ENCODE data around the gene MITF. TPM values are rescaled to one million over a fixed set of nuclear protein-coding genes. Genes with fewer than 3 reads are reported as not detected.

The MITF gene
- polyA plus RNA-seq, 1 donor (not counting 4 experiments of a cell fraction or from before 2014, with no cell fraction given), result 2.7 TPM

- Histone ChIP-seq H3K4me1 (ENCODE audit: control insufficient read depth, extremely low read depth, insufficient read depth, low read length) (no peaks in the 10 kb centered on the region), H3K4me2 (ENCODE audit: control insufficient read depth, extremely low read depth, insufficient read depth, low read depth, low read length) (no peak overlapping the region), H3K9ac (ENCODE audit: control insufficient read depth, extremely low read depth, insufficient read depth, low read length) (no peak overlapping the region), H4K20me1 (ENCODE audit: control insufficient read depth, extremely low read depth, insufficient read depth, low read length) (no peaks in the 10 kb centered on the region), H3K36me3 (ENCODE audit: control insufficient read depth in 2 of 2, extremely low read depth in 1 of 2, insufficient read depth in 2 of 2, low read length in 2 of 2) (no peaks in the 10 kb centered on the region), H3K9me3 (ENCODE audit: control insufficient read depth, low read depth, low read length) (no peaks in the 10 kb centered on the region), H3K79me2 (ENCODE audit: control insufficient read depth, insufficient read depth, low read length) (no peaks in the 10 kb centered on the region), H3K27me3 (ENCODE audit: control insufficient read depth, extremely low read depth, insufficient read depth, low read length) (no peaks in the 10 kb centered on the region), H3K27ac (ENCODE audit: control insufficient read depth, insufficient read depth, low read length) (no peak overlapping the region), H3K4me3 (ENCODE audit: control insufficient read depth in 2 of 3, extremely low read depth in 1 of 3, insufficient read depth in 2 of 3, low read depth in 1 of 3, low read length in 3 of 3) (no peak overlapping the region), H2AFZ (ENCODE audit: control insufficient read depth, low read length) (no peak overlapping the region), H3K9me1 (ENCODE audit: control insufficient read depth, extremely low read depth, insufficient read depth, low read length) (no peaks in the 10 kb centered on the region)
- dilution Hi-C loops (cut with MboI; ENCODE audit: extremely low pct_ligation_motif_present, low sequenced_read_pairs), result no loop called here
- TF ChIP-seq, protein P1, sequence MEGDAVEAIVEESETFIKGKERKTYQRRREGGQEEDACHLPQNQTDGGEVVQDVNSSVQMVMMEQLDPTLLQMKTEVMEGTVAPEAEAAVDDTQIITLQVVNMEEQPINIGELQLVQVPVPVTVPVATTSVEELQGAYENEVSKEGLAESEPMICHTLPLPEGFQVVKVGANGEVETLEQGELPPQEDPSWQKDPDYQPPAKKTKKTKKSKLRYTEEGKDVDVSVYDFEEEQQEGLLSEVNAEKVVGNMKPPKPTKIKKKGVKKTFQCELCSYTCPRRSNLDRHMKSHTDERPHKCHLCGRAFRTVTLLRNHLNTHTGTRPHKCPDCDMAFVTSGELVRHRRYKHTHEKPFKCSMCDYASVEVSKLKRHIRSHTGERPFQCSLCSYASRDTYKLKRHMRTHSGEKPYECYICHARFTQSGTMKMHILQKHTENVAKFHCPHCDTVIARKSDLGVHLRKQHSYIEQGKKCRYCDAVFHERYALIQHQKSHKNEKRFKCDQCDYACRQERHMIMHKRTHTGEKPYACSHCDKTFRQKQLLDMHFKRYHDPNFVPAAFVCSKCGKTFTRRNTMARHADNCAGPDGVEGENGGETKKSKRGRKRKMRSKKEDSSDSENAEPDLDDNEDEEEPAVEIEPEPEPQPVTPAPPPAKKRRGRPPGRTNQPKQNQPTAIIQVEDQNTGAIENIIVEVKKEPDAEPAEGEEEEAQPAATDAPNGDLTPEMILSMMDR (optimal IDR thresholded peaks at IDR 0.05 in 1 of 3, IDR thresholded peaks at IDR 0.05 in 1 of 3, conservative IDR thresholded peaks at IDR 0.05 in 1 of 3; ENCODE audit: extremely low read depth in 1 of 3, insufficient read depth in 2 of 3, low read length in 3 of 3), result no peak
- TF ChIP-seq EZH2 (IDR thresholded peaks at IDR 0.05; ENCODE audit: low read length), result no peak
- no peak for DNase-seq (ENCODE audit: low read depth, low spot score)
- FAIRE-seq, result no peak
Observed at GRCh38 chr3:69749461-69749860, 10.2 kb downstream of the MITF start.

DNA sequence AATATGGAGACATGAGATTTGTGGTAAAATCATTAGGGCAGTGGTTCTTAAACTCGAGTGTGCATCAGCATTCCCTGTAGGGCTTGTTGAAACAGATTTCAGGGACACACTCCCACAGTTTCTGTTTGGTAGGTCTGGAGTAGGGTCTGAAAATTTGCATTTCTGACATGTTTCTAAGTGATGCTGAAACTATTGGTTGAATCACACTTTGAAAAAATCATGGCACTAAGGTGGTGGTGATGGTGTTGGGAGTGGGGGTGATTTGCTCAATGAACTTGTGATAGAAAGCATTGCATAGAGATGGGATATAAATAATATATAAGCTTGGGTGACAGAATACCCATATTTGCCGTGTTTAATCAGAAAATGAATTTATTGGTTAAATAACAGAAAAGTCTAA is 11.3 kb downstream of the MITF start:
- no peak overlapping the region for H3K9ac ChIP-seq (ENCODE audit: control insufficient read depth, extremely low read depth, insufficient read depth, low read length)
- H3K79me2 ChIP-seq (ENCODE audit: control insufficient read depth, insufficient read depth, low read length), result no peaks in the 10 kb centered on the region
- no peak for FAIRE-seq
- no peaks in the 10 kb centered on the region for H4K20me1 ChIP-seq (ENCODE audit: control insufficient read depth, extremely low read depth, insufficient read depth, low read length)
- H3K9me1 ChIP-seq (ENCODE audit: control insufficient read depth, extremely low read depth, insufficient read depth, low read length), result no peaks in the 10 kb centered on the region
- H3K36me3 ChIP-seq (ENCODE audit: control insufficient read depth in 2 of 2, extremely low read depth in 1 of 2, insufficient read depth in 2 of 2, low read length in 2 of 2), result no peaks in the 10 kb centered on the region
- TF ChIP-seq EZH2 (IDR thresholded peaks at IDR 0.05; ENCODE audit: low read length), result no peak
- TF ChIP-seq, protein P1 (optimal IDR thresholded peaks at IDR 0.05 in 1 of 3, IDR thresholded peaks at IDR 0.05 in 1 of 3, conservative IDR thresholded peaks at IDR 0.05 in 1 of 3; ENCODE audit: extremely low read depth in 1 of 3, insufficient read depth in 2 of 3, low read length in 3 of 3), result no peak
- H3K4me2 ChIP-seq (ENCODE audit: control insufficient read depth, extremely low read depth, insufficient read depth, low read depth, low read length), result no peak overlapping the region
- DNase-seq (ENCODE audit: low read depth, low spot score), result no peak
- no peaks in the 10 kb centered on the region for H3K4me1 ChIP-seq (ENCODE audit: control insufficient read depth, extremely low read depth, insufficient read depth, low read length)
- H3K9me3 ChIP-seq (ENCODE audit: control insufficient read depth, low read depth, low read length), result no peaks in the 10 kb centered on the region
- H3K27ac ChIP-seq (ENCODE audit: control insufficient read depth, insufficient read depth, low read length), result no peak overlapping the region
- dilution Hi-C loops (cut with MboI; ENCODE audit: extremely low pct_ligation_motif_present, low sequenced_read_pairs), result no loop called here
- H3K4me3 ChIP-seq (ENCODE audit: control insufficient read depth in 2 of 3, extremely low read depth in 1 of 3, insufficient read depth in 2 of 3, low read depth in 1 of 3, low read length in 3 of 3), result no peak overlapping the region
- H2AFZ ChIP-seq (ENCODE audit: control insufficient read depth, low read length), result no peak overlapping the region
- no peaks in the 10 kb centered on the region for H3K27me3 ChIP-seq (ENCODE audit: control insufficient read depth, extremely low read depth, insufficient read depth, low read length)

All from keratinocyte (primary cell).